Fibroblast of lung (primary cell): ENCODE results near the gene CEP192. TPM values are rescaled to one million over a fixed set of nuclear protein-coding genes. Genes with fewer than 3 reads are reported as not detected.
"Not testable (repeated sequence)": the region's sequence is repeated elsewhere in the genome, so short reads cannot be mapped to it uniquely, and the experiment has no call there.

Experiments used
- DNase-seq, 2 donors: peaks; one replicate each; pipeline versions ENCODE4 v3.0.0 to v3.0.0-alpha.2; 2010; ENCODE audit warnings: low read depth in 2 of 2
- H2AFZ ChIP-seq: 2 replicates; pipeline ENCODE4 v1.5.1; 2012; ENCODE audit warnings: low read length, control low read depth, inconsistent platforms
- H3K27ac ChIP-seq: 2 replicates; pipeline ENCODE4 v1.5.1; 2011; ENCODE audit warnings: low read length, control low read depth; ENCODE audit not compliant: insufficient read depth
- H3K27me3 ChIP-seq: 2 replicates; pipeline ENCODE4 v1.5.1; 2011; ENCODE audit warnings: mild to moderate bottlenecking, low read length; ENCODE audit not compliant: control insufficient read depth, insufficient read depth
- H3K36me3 ChIP-seq: 2 replicates; pipeline ENCODE4 v1.5.1; 2011; ENCODE audit warnings: low read length; ENCODE audit not compliant: control insufficient read depth, insufficient read depth
- H3K4me1 ChIP-seq: 2 replicates; pipeline ENCODE4 v1.5.1; 2011; ENCODE audit warnings: low read length; ENCODE audit not compliant: control insufficient read depth, insufficient read depth; ENCODE audit errors: extremely low read depth
- H3K4me2 ChIP-seq: 2 replicates; pipeline ENCODE4 v1.5.1; 2011; ENCODE audit warnings: low read length, control low read depth; ENCODE audit not compliant: insufficient read depth; ENCODE audit errors: extremely low read depth
- H3K4me3 ChIP-seq, 4 experiments: fragments of 200-600 bp in 1 of 4; sonication (generic) in 1 of 4; replicated peaks in 1 of 4; 2 replicates each; pipeline ENCODE4 v1.5.1; 2011 to 2016; ENCODE audit warnings: low read length in 4 of 4, low read depth in 3 of 4, mild to moderate bottlenecking in 3 of 4, control low read depth in 2 of 4, inconsistent platforms in 1 of 4, mixed read lengths in 1 of 4; ENCODE audit not compliant: insufficient read depth in 1 of 4; ENCODE audit errors: control extremely low read depth in 1 of 4
- H3K79me2 ChIP-seq: 2 replicates; pipeline ENCODE4 v1.5.1; 2012; ENCODE audit warnings: mild to moderate bottlenecking, low read length, inconsistent platforms; ENCODE audit not compliant: control insufficient read depth, insufficient read depth
- H3K9ac ChIP-seq: 2 replicates; pipeline ENCODE4 v1.5.1; 2011; ENCODE audit warnings: mild to moderate bottlenecking, low read length, control low read depth; ENCODE audit not compliant: insufficient read depth
- H3K9me3 ChIP-seq: 2 replicates; pipeline ENCODE4 v1.5.1; 2012; ENCODE audit warnings: low read depth, low read length; ENCODE audit not compliant: control insufficient read depth, insufficient read depth
- H4K20me1 ChIP-seq: 2 replicates; pipeline ENCODE4 v1.5.1; 2011; ENCODE audit warnings: low read length; ENCODE audit not compliant: control insufficient read depth, insufficient read depth; ENCODE audit errors: extremely low read depth
- CTCF ChIP-seq, 2 donors: IDR thresholded peaks in 1 of 2; conservative IDR thresholded peaks in 1 of 2; 1 replicate in 1 of 2; 2 replicates in 1 of 2; pipeline ENCODE4 v1.5.1; 2011 to 2012; ENCODE audit warnings: low read length in 2 of 2, control low read depth in 1 of 2, inconsistent platforms in 1 of 2, low read depth in 1 of 2, mild to moderate bottlenecking in 1 of 2
- EZH2 ChIP-seq: IDR thresholded peaks from 2 replicates; pipeline ENCODE4 v1.5.1; 2012; ENCODE audit warnings: low read length, control low read depth, mild to moderate bottlenecking; ENCODE audit errors: missing control alignments
- polyA plus RNA-seq, 2 donors: library from polyadenylated mRNA; depleted of rRNA in 1 of 2; stranded (reverse) in 1 of 2; unstranded in 1 of 2; fragments of >200 nt; gene quantifications; 2 replicates each; pipeline ENCODE4 v1.2.1, GENCODE V29; 2011 to 2012; ENCODE audit warnings: missing spikeins in 1 of 2
- total RNA-seq: library from RNA; depleted of rRNA; stranded (reverse); fragments of >200 nt; gene quantifications from 2 replicates; pipeline ENCODE4 v1.2.1, GENCODE V29; 2014

The CEP192 gene
- total and polyA plus RNA-seq, 2 donors (not counting 1 experiment from before 2014, with no cell fraction given): 12.5 to 32.7 TPM

GRCh38 chr18:13070460-13070859 is 79.3 kb downstream of the CEP192 start:
- H3K27ac ChIP-seq: no peak overlapping the region
- H2AFZ ChIP-seq: no peak overlapping the region
- H3K4me3 ChIP-seq: no peak overlapping the region
- H3K4me2 ChIP-seq: no peak overlapping the region
- no peaks in the 10 kb centered on the region for H3K79me2 ChIP-seq
- no peaks in the 10 kb centered on the region for H4K20me1 ChIP-seq
- no peaks in the 10 kb centered on the region for H3K36me3 ChIP-seq
- DNase-seq: peak in 1 of 2 donors; percentile 39
- TF ChIP-seq EZH2 (no peak), CTCF (conservative IDR thresholded peaks at IDR 0.05 in 1 of 2, IDR thresholded peaks at IDR 0.05 in 1 of 2; ENCODE audit: low read depth in 1 of 2, low read length in 2 of 2) (no peak)
- no peaks in the 10 kb centered on the region for H3K27me3 ChIP-seq
- H3K9me3 ChIP-seq: no peaks in the 10 kb centered on the region
- no peaks in the 10 kb centered on the region for H3K4me1 ChIP-seq
- no peak overlapping the region for H3K9ac ChIP-seq

- Histone ChIP-seq H3K36me3 (no peaks in the 10 kb centered on the region), H4K20me1 (no peaks in the 10 kb centered on the region), H3K27ac (no peak overlapping the region), H3K4me3 (no peak overlapping the region), H3K9ac (no peak overlapping the region), H2AFZ (no peak overlapping the region), H3K9me3 (no peaks in the 10 kb centered on the region), H3K4me2 (no peak overlapping the region), H3K4me1 (no peaks in the 10 kb centered on the region), H3K79me2 (no peaks in the 10 kb centered on the region), H3K27me3 (no peaks in the 10 kb centered on the region)
- DNase-seq: peak in 1 of 2 donors; percentile 39
- no peak for TF ChIP-seq CTCF (conservative IDR thresholded peaks at IDR 0.05 in 1 of 2, IDR thresholded peaks at IDR 0.05 in 1 of 2; ENCODE audit: low read depth in 1 of 2, low read length in 2 of 2)
- TF ChIP-seq EZH2: no peak
Measured at GRCh38 chr18:13076886-13077285, 85.7 kb downstream of the CEP192 start.

GRCh38 chr18:13077473-13077872 is 86.3 kb downstream of the CEP192 start:
- Histone ChIP-seq H3K27ac (no peak overlapping the region), H4K20me1 (no peaks in the 10 kb centered on the region), H3K36me3 (no peaks in the 10 kb centered on the region), H3K27me3 (no peaks in the 10 kb centered on the region), H3K9ac (no peak overlapping the region), H2AFZ (no peak overlapping the region), H3K79me2 (no peaks in the 10 kb centered on the region), H3K4me1 (no peaks in the 10 kb centered on the region), H3K9me3 (no peaks in the 10 kb centered on the region), H3K4me3 (no peak overlapping the region), H3K4me2 (no peak overlapping the region)
- TF ChIP-seq EZH2 (no peak), CTCF (conservative IDR thresholded peaks at IDR 0.05 in 1 of 2, IDR thresholded peaks at IDR 0.05 in 1 of 2; ENCODE audit: low read depth in 1 of 2, low read length in 2 of 2) (no peak)
- no peak for DNase-seq

GRCh38 chr18:13078065-13078464 is 86.9 kb downstream of the CEP192 start:
- H3K9ac ChIP-seq, H3K4me3 ChIP-seq, H3K36me3 ChIP-seq, H4K20me1 ChIP-seq, H3K79me2 ChIP-seq, DNase-seq, H3K9me3 ChIP-seq, H3K27me3 ChIP-seq, H3K4me1 ChIP-seq, H3K4me2 ChIP-seq, H2AFZ ChIP-seq, H3K27ac ChIP-seq: not testable (repeated sequence)
